IMR-90 (cell line): Measurements from ENCODE around the gene CERS5.

Source experiments
- BHLHE40 ChIP-seq: fragments of 150-350 bp; IDR thresholded peaks from 2 replicates; pipeline ENCODE4 v1.6.1; 2016; ENCODE audit warnings: mild to moderate bottlenecking, low read depth, low read length
- CHD1 ChIP-seq: IDR thresholded peaks from 2 replicates; pipeline ENCODE4 v1.6.1; 2012; ENCODE audit warnings: low read depth, low read length, improper control_type of control experiment
- CTCF ChIP-seq: conservative IDR thresholded peaks from 2 replicates; pipeline ENCODE4 v1.5.1; 2012; ENCODE audit warnings: mild to moderate bottlenecking, low read depth, low read length, improper control_type of control experiment
- MAFK ChIP-seq: IDR thresholded peaks from 2 replicates; pipeline ENCODE4 v1.6.1; 2012; ENCODE audit warnings: low read depth, low read length, improper control_type of control experiment
- MAZ ChIP-seq: IDR thresholded peaks from 2 replicates; pipeline ENCODE4 v1.6.1; 2012; ENCODE audit warnings: low read depth, mild to moderate bottlenecking, low read length, improper control_type of control experiment, moderate library complexity, borderline replicate concordance
- MXI1 ChIP-seq: IDR thresholded peaks from 2 replicates; pipeline ENCODE4 v1.6.1; 2012; ENCODE audit warnings: low read depth, mild to moderate bottlenecking, low read length, moderate library complexity, borderline replicate concordance
- NFE2L2 ChIP-seq: fragments of 150-350 bp; IDR thresholded peaks from 2 replicates; pipeline ENCODE4 v1.6.1; 2016; ENCODE audit warnings: low read depth, mild to moderate bottlenecking, low read length
- POLR2A ChIP-seq: IDR thresholded peaks from 2 replicates; pipeline ENCODE4 v1.6.1; 2012; ENCODE audit warnings: mild to moderate bottlenecking, low read depth, low read length
- RAD21 ChIP-seq: IDR thresholded peaks from 2 replicates; pipeline ENCODE4 v1.6.1; 2012; ENCODE audit warnings: low read length, improper control_type of control experiment
- RCOR1 ChIP-seq: IDR thresholded peaks from 2 replicates; pipeline ENCODE4 v1.6.1; 2012; ENCODE audit warnings: mild to moderate bottlenecking, low read length, improper control_type of control experiment; ENCODE audit not compliant: insufficient replicate concordance
- RFX5 ChIP-seq: IDR thresholded peaks from 2 replicates; pipeline ENCODE4 v1.8.0; 2012; ENCODE audit warnings: low read depth, mild to moderate bottlenecking, low read length, moderate library complexity
- SMC3 ChIP-seq: fragments of 150-350 bp; IDR thresholded peaks from 2 replicates; pipeline ENCODE4 v1.6.1; 2016; ENCODE audit warnings: low read depth, mild to moderate bottlenecking, antibody characterized with exemption, low read length, moderate library complexity
- TF ChIP-seq, protein P1 (sequence below): fragments of 150-350 bp; IDR thresholded peaks from 2 replicates; pipeline ENCODE4 v1.6.1; 2016; ENCODE audit warnings: low read depth, mild to moderate bottlenecking, low read length, moderate library complexity, borderline replicate concordance
- TF ChIP-seq, protein P2 (sequence below): fragments of 150-350 bp; IDR thresholded peaks from 2 replicates; pipeline ENCODE4 v1.6.1; 2017; ENCODE audit warnings: mild to moderate bottlenecking, antibody characterized with exemption, low read length, low read depth

GRCh38 chr12:50097952-50098351 is 69.2 kb downstream of the CERS5 start:
- TF ChIP-seq POLR2A (no peak), BHLHE40 (no peak), CTCF (no peak), MXI1 (no peak), SMC3 (no peak), CHD1 (no peak), RFX5 (no peak), RCOR1 (no peak), RAD21 (no peak), MAZ (no peak), MAFK (no peak), NFE2L2 (no peak)
- TF ChIP-seq, protein P1, sequence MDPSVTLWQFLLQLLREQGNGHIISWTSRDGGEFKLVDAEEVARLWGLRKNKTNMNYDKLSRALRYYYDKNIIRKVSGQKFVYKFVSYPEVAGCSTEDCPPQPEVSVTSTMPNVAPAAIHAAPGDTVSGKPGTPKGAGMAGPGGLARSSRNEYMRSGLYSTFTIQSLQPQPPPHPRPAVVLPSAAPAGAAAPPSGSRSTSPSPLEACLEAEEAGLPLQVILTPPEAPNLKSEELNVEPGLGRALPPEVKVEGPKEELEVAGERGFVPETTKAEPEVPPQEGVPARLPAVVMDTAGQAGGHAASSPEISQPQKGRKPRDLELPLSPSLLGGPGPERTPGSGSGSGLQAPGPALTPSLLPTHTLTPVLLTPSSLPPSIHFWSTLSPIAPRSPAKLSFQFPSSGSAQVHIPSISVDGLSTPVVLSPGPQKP, result no peak
- TF ChIP-seq, protein P2, sequence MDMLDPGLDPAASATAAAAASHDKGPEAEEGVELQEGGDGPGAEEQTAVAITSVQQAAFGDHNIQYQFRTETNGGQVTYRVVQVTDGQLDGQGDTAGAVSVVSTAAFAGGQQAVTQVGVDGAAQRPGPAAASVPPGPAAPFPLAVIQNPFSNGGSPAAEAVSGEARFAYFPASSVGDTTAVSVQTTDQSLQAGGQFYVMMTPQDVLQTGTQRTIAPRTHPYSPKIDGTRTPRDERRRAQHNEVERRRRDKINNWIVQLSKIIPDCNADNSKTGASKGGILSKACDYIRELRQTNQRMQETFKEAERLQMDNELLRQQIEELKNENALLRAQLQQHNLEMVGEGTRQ, result no peak
